Measurements from ENCODE around the gene CIT.
"Not testable (repeated sequence)": the region's sequence is repeated elsewhere in the genome, so short reads cannot be mapped to it uniquely, and the experiment has no call there.

CIT gene

DNA sequence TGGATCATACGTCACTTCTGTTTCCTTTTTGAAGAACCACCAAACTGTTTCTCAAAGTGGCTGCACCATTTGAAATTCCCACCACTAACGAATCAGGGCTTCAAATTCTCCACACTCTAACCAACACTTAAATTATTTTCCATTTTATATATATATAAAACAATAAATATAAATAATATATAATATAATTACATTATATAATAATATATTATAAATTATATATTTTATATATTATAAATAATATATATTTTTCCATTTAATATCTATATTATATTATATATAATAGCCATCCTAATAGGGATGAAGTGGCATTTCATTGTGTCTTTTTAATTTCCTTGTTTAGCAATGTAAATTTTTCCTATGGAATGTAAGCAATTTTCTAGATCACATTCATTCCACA, 24.6 kb upstream of the CIT start:
- Histone ChIP-seq H3K27me3 (ENCODE audit: control insufficient read depth, insufficient read depth, low read length) (no peaks in the 10 kb centered on the region), H3K36me3 (ENCODE audit: control insufficient read depth, insufficient read depth, low read length) (no peaks in the 10 kb centered on the region), H3K4me3 (ENCODE audit: low read depth, low read length) (no peak overlapping the region), H3K27ac (ENCODE audit: low read depth, low read length) (no peak overlapping the region), H3K4me1 (ENCODE audit: control insufficient read depth, insufficient read depth, low read length) (no peaks in the 10 kb centered on the region), H3K9ac (ENCODE audit: low read depth, low read length) (no peak overlapping the region), H3K9me3 (ENCODE audit: control insufficient read depth, insufficient read depth, low read length) (no peaks in the 10 kb centered on the region)

DNA sequence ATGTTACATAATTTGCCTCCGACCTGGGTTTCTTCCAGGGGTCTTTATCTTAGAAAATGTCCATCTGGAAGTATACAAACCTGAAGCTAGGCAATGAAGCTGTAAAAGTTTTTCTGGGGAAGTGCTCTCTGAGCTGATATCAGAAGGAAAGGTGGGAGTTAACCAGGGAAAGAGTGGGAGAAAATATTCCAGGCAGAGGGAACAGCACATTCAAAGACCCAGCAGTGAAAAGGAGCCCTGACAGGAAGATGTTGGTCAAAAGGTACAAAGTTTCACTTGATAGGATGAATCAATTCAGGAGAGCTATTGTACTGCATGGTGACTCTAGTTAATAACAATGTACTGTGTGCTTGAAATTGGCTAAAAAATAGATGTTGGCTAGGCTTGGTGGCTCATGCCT, 17.8 kb upstream of the CIT start:
- Histone ChIP-seq H3K27me3 (ENCODE audit: control insufficient read depth, insufficient read depth, low read length) (no peaks in the 10 kb centered on the region), H3K27ac (ENCODE audit: low read depth, low read length) (no peak overlapping the region), H3K36me3 (ENCODE audit: control insufficient read depth, insufficient read depth, low read length) (no peaks in the 10 kb centered on the region), H3K9ac (ENCODE audit: low read depth, low read length) (no peak overlapping the region), H3K9me3 (ENCODE audit: control insufficient read depth, insufficient read depth, low read length) (no peaks in the 10 kb centered on the region), H3K4me3 (ENCODE audit: low read depth, low read length) (no peak overlapping the region), H3K4me1 (ENCODE audit: control insufficient read depth, insufficient read depth, low read length) (no peaks in the 10 kb centered on the region)

DNA sequence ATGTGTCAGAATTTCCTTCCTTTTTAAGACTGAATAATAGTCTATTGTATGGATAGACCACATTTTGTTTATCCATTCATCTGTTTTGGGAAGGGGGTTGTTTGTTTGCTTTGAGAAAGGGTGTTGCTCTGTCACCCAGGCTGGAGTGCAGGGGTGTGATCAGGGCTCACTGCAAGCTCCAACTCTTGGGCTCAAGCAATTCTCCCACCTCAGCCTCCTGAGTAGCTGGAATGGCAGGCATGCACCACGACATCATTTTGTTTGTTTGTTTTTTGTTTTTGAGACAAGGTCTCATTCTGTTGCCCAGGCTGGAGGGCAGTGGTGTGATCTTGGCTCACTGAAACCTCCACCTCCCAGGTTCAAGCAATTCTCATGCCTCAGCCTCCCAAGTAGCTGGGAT, 15.5 kb upstream of the CIT start:
- not testable (repeated sequence) for H3K9ac ChIP-seq (ENCODE audit: low read depth, low read length); H3K36me3 ChIP-seq (ENCODE audit: control insufficient read depth, insufficient read depth, low read length); H3K4me1 ChIP-seq (ENCODE audit: control insufficient read depth, insufficient read depth, low read length); H3K27me3 ChIP-seq (ENCODE audit: control insufficient read depth, insufficient read depth, low read length); H3K4me3 ChIP-seq (ENCODE audit: low read depth, low read length); H3K27ac ChIP-seq (ENCODE audit: low read depth, low read length); H3K9me3 ChIP-seq (ENCODE audit: control insufficient read depth, insufficient read depth, low read length)

DNA sequence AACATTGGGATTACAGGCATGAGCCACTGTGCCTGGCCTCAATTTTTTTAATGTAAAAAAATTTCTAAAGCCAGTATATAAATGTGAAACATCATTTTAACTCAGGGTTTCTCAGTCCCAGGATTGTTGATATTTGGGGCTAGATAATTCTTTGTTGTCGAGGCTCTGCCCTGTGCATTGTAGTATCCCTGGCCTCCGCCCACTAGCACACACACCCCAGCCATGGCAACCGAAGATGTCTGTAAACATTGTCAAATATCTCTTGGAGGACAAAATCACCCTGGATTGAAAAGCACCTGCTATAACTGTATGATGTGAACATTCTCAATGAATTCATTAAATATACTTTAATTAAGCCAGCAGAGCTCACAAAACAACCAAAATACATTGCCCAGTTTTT, 8.4 kb upstream of the CIT start:
- H3K27ac ChIP-seq (ENCODE audit: low read depth, low read length): no peak overlapping the region
- no peaks in the 10 kb centered on the region for H3K36me3 ChIP-seq (ENCODE audit: control insufficient read depth, insufficient read depth, low read length)
- H3K4me1 ChIP-seq (ENCODE audit: control insufficient read depth, insufficient read depth, low read length): no peaks in the 10 kb centered on the region

DNA sequence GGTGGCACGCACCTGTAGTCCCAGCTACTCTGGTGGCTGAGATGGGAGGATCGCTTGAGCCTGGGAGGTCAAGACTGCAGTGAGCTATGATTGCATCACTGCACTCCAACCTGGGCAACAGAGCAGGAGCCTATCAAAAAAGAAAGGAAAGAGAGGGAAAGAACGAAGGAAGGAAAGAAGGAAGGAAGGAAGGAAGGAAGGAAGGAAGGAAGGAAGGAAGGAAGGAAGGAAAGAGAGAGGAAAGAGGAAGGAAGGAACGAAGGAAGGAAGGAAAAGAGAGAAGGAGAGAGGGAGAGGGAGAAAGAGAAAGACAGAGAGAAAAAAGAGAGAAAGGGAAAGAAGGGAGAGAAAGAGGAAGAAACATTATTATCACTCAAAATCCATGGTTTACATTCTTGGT, 6.7 kb upstream of the CIT start:
- H3K9me3 ChIP-seq (ENCODE audit: control insufficient read depth, insufficient read depth, low read length); H3K27me3 ChIP-seq (ENCODE audit: control insufficient read depth, insufficient read depth, low read length); H3K4me1 ChIP-seq (ENCODE audit: control insufficient read depth, insufficient read depth, low read length); H3K4me3 ChIP-seq (ENCODE audit: low read depth, low read length); H3K9ac ChIP-seq (ENCODE audit: low read depth, low read length); H3K27ac ChIP-seq (ENCODE audit: low read depth, low read length); H3K36me3 ChIP-seq (ENCODE audit: control insufficient read depth, insufficient read depth, low read length): not testable (repeated sequence)

More for the DNA sequence above, 8.4 kb upstream of the CIT start:
- H3K9me3 ChIP-seq (ENCODE audit: control insufficient read depth, insufficient read depth, low read length): no peaks in the 10 kb centered on the region
- no peak overlapping the region for H3K9ac ChIP-seq (ENCODE audit: low read depth, low read length)
- no peak overlapping the region for H3K4me3 ChIP-seq (ENCODE audit: low read depth, low read length)
- no peaks in the 10 kb centered on the region for H3K27me3 ChIP-seq (ENCODE audit: control insufficient read depth, insufficient read depth, low read length)

DNA sequence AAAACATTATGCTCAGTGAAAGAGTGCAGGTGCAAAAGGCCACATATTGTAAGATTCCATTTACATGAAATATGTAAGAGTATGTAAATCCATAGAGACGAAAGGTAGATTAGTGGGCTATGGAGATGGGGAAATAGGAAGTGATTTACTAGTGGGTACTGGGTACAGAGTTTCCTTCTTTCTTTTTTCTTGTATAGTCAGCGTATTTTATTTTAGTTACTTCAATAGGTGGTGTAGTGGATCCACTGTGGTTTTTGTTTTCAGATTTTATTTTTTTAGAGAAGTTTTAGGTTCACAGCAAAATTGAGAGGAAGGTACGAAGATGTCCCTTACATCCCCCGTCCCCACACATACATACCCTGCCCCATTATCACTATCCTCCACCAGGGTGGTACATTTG, 6.1 kb upstream of the CIT start:
- no peaks in the 10 kb centered on the region for H3K36me3 ChIP-seq (ENCODE audit: control insufficient read depth, insufficient read depth, low read length)
- H3K27me3 ChIP-seq (ENCODE audit: control insufficient read depth, insufficient read depth, low read length): no peaks in the 10 kb centered on the region
- H3K4me3 ChIP-seq (ENCODE audit: low read depth, low read length): no peak overlapping the region
- H3K27ac ChIP-seq (ENCODE audit: low read depth, low read length): no peak overlapping the region
- no peak overlapping the region for H3K9ac ChIP-seq (ENCODE audit: low read depth, low read length)
- no peaks in the 10 kb centered on the region for H3K4me1 ChIP-seq (ENCODE audit: control insufficient read depth, insufficient read depth, low read length)
- H3K9me3 ChIP-seq (ENCODE audit: control insufficient read depth, insufficient read depth, low read length): no peaks in the 10 kb centered on the region

DNA sequence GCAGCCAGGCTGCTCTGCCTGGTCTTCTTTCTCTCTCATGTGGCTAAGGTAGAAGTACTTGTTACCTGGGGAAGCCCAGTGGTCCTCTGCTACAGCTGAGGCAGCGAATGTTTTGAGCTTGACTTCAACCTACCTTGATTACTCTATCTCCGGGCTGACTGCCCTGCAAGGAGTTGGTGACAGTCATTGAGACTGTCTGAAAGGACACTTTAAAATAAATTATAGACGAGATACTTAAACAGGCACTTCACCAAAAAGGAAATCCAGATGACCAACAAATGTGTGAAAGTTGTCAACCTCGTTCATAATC, 474 bp upstream of the CIT start:
- Histone ChIP-seq H3K36me3 (ENCODE audit: control insufficient read depth, insufficient read depth, low read length) (peaks cover 27% of the 10 kb centered on the region), H3K9ac (ENCODE audit: low read depth, low read length) (0 out of 2 replicates have a peak overlapping the region, but pooled peaks have one; percentile 14), H3K27ac (ENCODE audit: low read depth, low read length) (peak overlapping the region; percentile 78), H3K9me3 (ENCODE audit: control insufficient read depth, insufficient read depth, low read length) (no peaks in the 10 kb centered on the region), H3K27me3 (ENCODE audit: control insufficient read depth, insufficient read depth, low read length) (no peaks in the 10 kb centered on the region), H3K4me1 (ENCODE audit: control insufficient read depth, insufficient read depth, low read length) (no peaks in the 10 kb centered on the region), H3K4me3 (ENCODE audit: low read depth, low read length) (peak overlapping the region; percentile 80)

DNA sequence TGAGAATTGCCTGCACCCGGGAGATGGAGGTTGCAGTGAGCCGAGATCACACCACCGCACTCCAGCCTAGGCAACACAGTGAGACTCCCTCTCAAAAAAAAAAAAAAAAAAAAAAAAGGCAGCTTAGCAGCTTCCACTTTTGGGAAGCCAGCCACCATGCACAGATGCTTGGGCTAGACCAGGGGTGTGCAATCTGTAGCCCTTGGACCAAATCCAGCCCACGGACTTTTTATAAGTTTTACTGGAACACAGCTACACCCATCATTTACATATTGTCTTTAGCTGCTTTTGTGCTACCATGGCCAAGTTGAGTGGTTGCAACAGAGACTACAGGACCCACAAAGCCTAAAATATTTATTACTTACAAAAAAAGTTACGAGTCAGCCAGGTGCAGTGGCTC, 6.7 kb downstream of the CIT start:
- Histone ChIP-seq H3K27ac (ENCODE audit: low read depth, low read length) (no peak overlapping the region), H3K27me3 (ENCODE audit: control insufficient read depth, insufficient read depth, low read length) (no peaks in the 10 kb centered on the region), H3K4me3 (ENCODE audit: low read depth, low read length) (no peak overlapping the region), H3K36me3 (ENCODE audit: control insufficient read depth, insufficient read depth, low read length) (peaks cover 93% of the 10 kb centered on the region), H3K4me1 (ENCODE audit: control insufficient read depth, insufficient read depth, low read length) (no peaks in the 10 kb centered on the region), H3K9me3 (ENCODE audit: control insufficient read depth, insufficient read depth, low read length) (no peaks in the 10 kb centered on the region), H3K9ac (ENCODE audit: low read depth, low read length) (no peak overlapping the region)

DNA sequence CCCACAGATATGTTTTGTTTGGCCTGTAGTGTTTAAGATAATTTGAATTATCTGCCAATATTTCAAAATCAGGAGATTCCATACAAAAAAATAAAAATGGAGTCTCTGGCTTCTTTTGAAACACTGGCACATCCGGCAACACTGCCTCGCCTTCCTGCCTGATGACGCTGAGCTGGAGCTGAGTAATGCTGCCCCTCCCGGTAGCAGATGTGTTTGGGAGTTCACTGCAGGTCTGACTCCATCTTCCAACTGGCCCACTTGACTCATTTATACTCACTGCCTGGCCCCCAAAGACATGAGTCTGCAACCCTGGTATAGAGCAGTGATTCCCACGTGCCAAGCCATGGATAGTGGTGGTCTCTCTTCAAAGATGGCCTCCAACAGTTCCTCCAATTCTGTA, 7.4 kb downstream of the CIT start:
- Histone ChIP-seq H3K27ac (ENCODE audit: low read depth, low read length) (no peak overlapping the region), H3K36me3 (ENCODE audit: control insufficient read depth, insufficient read depth, low read length) (peaks cover 93% of the 10 kb centered on the region), H3K4me1 (ENCODE audit: control insufficient read depth, insufficient read depth, low read length) (no peaks in the 10 kb centered on the region), H3K27me3 (ENCODE audit: control insufficient read depth, insufficient read depth, low read length) (no peaks in the 10 kb centered on the region), H3K9me3 (ENCODE audit: control insufficient read depth, insufficient read depth, low read length) (no peaks in the 10 kb centered on the region), H3K4me3 (ENCODE audit: low read depth, low read length) (no peak overlapping the region), H3K9ac (ENCODE audit: low read depth, low read length) (no peak overlapping the region)

DNA sequence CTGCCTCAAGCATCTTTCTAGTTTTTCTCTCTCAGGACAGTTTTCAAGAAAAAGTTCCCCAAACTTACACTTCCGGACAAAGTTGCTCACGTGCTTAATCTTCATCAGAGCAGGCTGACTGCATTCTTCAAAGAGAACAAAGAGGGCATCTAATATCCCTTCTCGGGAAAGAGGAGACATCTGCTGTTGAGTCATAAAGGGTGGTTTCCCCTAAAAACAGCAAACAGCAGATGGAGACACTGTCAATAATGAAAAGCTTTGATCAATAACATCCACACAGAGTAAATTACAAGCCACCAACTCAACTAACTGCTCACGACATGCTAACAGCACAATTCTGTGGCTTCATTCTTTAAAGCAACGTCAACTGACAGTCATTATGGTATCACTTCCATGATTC, 8.1 kb downstream of the CIT start:
- Histone ChIP-seq H3K36me3 (ENCODE audit: control insufficient read depth, insufficient read depth, low read length) (peaks cover 96% of the 10 kb centered on the region), H3K4me3 (ENCODE audit: low read depth, low read length) (no peak overlapping the region), H3K27ac (ENCODE audit: low read depth, low read length) (no peak overlapping the region), H3K9me3 (ENCODE audit: control insufficient read depth, insufficient read depth, low read length) (no peaks in the 10 kb centered on the region), H3K9ac (ENCODE audit: low read depth, low read length) (no peak overlapping the region), H3K4me1 (ENCODE audit: control insufficient read depth, insufficient read depth, low read length) (no peaks in the 10 kb centered on the region), H3K27me3 (ENCODE audit: control insufficient read depth, insufficient read depth, low read length) (no peaks in the 10 kb centered on the region)

DNA sequence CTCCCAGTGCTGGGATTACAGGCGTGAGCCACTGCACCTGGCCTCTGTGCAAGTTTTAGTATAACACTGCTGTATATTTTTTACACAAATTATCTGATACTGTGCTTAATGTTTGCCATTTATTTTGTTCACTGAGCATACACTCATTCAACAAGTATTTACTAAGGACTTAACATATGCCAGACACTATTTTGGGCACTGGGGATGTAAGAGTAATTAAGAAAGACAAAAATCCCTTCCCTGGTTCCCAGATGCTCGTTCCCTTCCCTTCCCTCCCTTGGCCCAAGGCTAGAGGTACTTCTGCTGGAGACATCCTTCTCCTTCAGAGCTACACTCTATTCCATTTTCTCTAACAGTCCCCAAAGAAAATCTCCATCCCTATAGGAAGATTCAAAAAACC, 12.5 kb downstream of the CIT start:
- H3K4me1 ChIP-seq (ENCODE audit: control insufficient read depth, insufficient read depth, low read length): no peaks in the 10 kb centered on the region
- no peak overlapping the region for H3K27ac ChIP-seq (ENCODE audit: low read depth, low read length)
- peaks cover 78% of the 10 kb centered on the region for H3K36me3 ChIP-seq (ENCODE audit: control insufficient read depth, insufficient read depth, low read length)
- H3K4me3 ChIP-seq (ENCODE audit: low read depth, low read length): no peak overlapping the region
- H3K9me3 ChIP-seq (ENCODE audit: control insufficient read depth, insufficient read depth, low read length): no peaks in the 10 kb centered on the region
- H3K27me3 ChIP-seq (ENCODE audit: control insufficient read depth, insufficient read depth, low read length): no peaks in the 10 kb centered on the region
- no peak overlapping the region for H3K9ac ChIP-seq (ENCODE audit: low read depth, low read length)

DNA sequence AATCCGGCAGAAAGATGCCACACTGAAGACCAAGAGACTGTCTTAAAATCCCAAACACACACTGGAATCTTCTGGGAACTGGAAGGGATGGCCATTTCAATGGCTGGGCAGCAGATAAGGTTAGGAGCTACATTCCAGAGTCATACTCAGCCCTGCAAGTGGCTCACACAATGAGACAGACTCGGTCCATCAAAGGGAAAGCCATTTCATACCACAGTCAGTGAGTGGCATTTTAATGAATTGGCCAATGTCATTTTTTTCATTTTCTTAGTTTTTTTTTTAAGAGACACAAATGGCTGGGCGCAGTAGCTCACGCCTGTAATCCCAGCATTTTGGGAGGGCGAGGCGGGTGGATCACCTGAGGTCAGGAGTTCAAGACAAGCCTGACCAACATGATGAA, 17.9 kb downstream of the CIT start:
- Histone ChIP-seq H3K27ac (ENCODE audit: low read depth, low read length) (no peak overlapping the region), H3K27me3 (ENCODE audit: control insufficient read depth, insufficient read depth, low read length) (no peaks in the 10 kb centered on the region), H3K9me3 (ENCODE audit: control insufficient read depth, insufficient read depth, low read length) (no peaks in the 10 kb centered on the region), H3K4me1 (ENCODE audit: control insufficient read depth, insufficient read depth, low read length) (no peaks in the 10 kb centered on the region), H3K9ac (ENCODE audit: low read depth, low read length) (no peak overlapping the region), H3K4me3 (ENCODE audit: low read depth, low read length) (no peak overlapping the region), H3K36me3 (ENCODE audit: control insufficient read depth, insufficient read depth, low read length) (peaks cover 60% of the 10 kb centered on the region)

All from HUES48 (cell line).